Cardiac fibroblast (primary cell): ENCODE measurements around the gene PRSS12.
"Not testable (repeated sequence)": the region's sequence is repeated elsewhere in the genome, so short reads cannot be mapped to it uniquely, and the experiment has no call there.

ENCODE experiments used
- DNase-seq, 2 donors: peaks; one replicate each; pipeline versions ENCODE4 v3.0.0 to v3.0.0-alpha.2; 2010; ENCODE audit warnings: low read depth in 2 of 2
- H3K4me3 ChIP-seq, 2 donors: replicated peaks in 1 of 2; 1 replicate in 1 of 2; 2 replicates in 1 of 2; pipeline ENCODE4 v1.5.1; 2011; ENCODE audit warnings: low read depth in 2 of 2, low read length in 2 of 2, mild to moderate bottlenecking in 2 of 2, moderate library complexity in 1 of 2
- CTCF ChIP-seq: IDR thresholded peaks from one replicate; pipeline ENCODE4 v1.5.1; 2011; ENCODE audit warnings: low read depth, mild to moderate bottlenecking, low read length, inconsistent platforms

PRSS12 gene

GRCh38 chr4:118314221-118314620 lies 38.6 kb downstream of the PRSS12 start:
- TF ChIP-seq CTCF, result no peak
- no peak for DNase-seq
- no peak overlapping the region for H3K4me3 ChIP-seq

GRCh38 chr4:118313098-118313497 lies 39.7 kb downstream of the PRSS12 start:
- TF ChIP-seq CTCF, result no peak
- H3K4me3 ChIP-seq, result no peak overlapping the region
- no peak for DNase-seq

GRCh38 chr4:118308306-118309030 lies 44.3 kb downstream of the PRSS12 start:
- H3K4me3 ChIP-seq, result no peak overlapping the region
- no peak for DNase-seq
- TF ChIP-seq CTCF, result no peak

GRCh38 chr4:118307643-118308042 lies 45.2 kb downstream of the PRSS12 start:
- no peak for DNase-seq
- no peak for TF ChIP-seq CTCF
- H3K4me3 ChIP-seq, result no peak overlapping the region

- not testable (repeated sequence) for DNase-seq, H3K4me3 ChIP-seq
Observed at GRCh38 chr4:118299619-118300018, 53.2 kb downstream of the PRSS12 start.

- no peak overlapping the region for H3K4me3 ChIP-seq
- no peak for TF ChIP-seq CTCF
- DNase-seq, result no peak
Observed at GRCh38 chr4:118296729-118297128, 56.1 kb downstream of the PRSS12 start.

- H3K4me3 ChIP-seq, result no peak overlapping the region
- no peak for TF ChIP-seq CTCF
- no peak for DNase-seq
Observed at GRCh38 chr4:118290951-118291350, 61.9 kb downstream of the PRSS12 start.
